HCT116 (cell line): ENCODE data around the gene PNPLA5.

Source experiments
- CEBPB ChIP-seq: IDR thresholded peaks from 2 replicates; pipeline ENCODE4 v1.6.1; 2012; ENCODE audit warnings: low read depth
- EZH2 ChIP-seq: fragments of 200-600 bp; sonication (generic); IDR thresholded peaks from 2 replicates; pipeline ENCODE4 v1.6.1; 2017; ENCODE audit warnings: antibody characterized with exemption, mixed run types
- EZH2phosphoT487 ChIP-seq: fragments of 200-600 bp; IDR thresholded peaks from 2 replicates; pipeline ENCODE4 v1.6.1; 2018; ENCODE audit warnings: antibody characterized with exemption, borderline replicate concordance
- FOSL1 ChIP-seq: IDR thresholded peaks from 2 replicates; pipeline ENCODE4 v1.6.1; 2012; ENCODE audit warnings: low read depth
- POLR2A ChIP-seq: IDR thresholded peaks from 2 replicates; pipeline ENCODE4 v1.7.0; 2011; ENCODE audit warnings: borderline replicate concordance; ENCODE audit not compliant: insufficient read depth, insufficient read length; ENCODE audit errors: extremely low read depth
- POLR2AphosphoS5 ChIP-seq: IDR thresholded peaks from 2 replicates; pipeline ENCODE4 v1.6.1; 2011; ENCODE audit warnings: mild to moderate bottlenecking, low read depth, low read length, moderate library complexity
- RAD21 ChIP-seq: IDR thresholded peaks from 2 replicates; pipeline ENCODE4 v1.6.1; 2012; ENCODE audit warnings: low read depth, mild to moderate bottlenecking
- ZNF274 ChIP-seq: fragments of 200-500 bp; sonication (Bioruptor generic); IDR thresholded peaks from 2 replicates; pipeline ENCODE4 v1.6.1; 2014; ENCODE audit warnings: mild to moderate bottlenecking, low read depth, low read length, inconsistent platforms
- TF ChIP-seq, protein P1 (sequence below), 3 experiments: fragments of 200-600 bp in 1 of 3; sonication (generic) in 1 of 3; IDR thresholded peaks in 2 of 3; conservative IDR thresholded peaks in 1 of 3; 2 replicates each; pipeline ENCODE4 v1.5.1; 2012 to 2017; ENCODE audit warnings: low read depth in 2 of 3, low read length in 2 of 3, antibody characterized with exemption in 1 of 3, borderline replicate concordance in 1 of 3, control low read depth in 1 of 3, mild to moderate bottlenecking in 1 of 3, mixed read lengths in 1 of 3, mixed run types in 1 of 3, moderate library complexity in 1 of 3; ENCODE audit not compliant: insufficient read depth in 1 of 3

DNA sequence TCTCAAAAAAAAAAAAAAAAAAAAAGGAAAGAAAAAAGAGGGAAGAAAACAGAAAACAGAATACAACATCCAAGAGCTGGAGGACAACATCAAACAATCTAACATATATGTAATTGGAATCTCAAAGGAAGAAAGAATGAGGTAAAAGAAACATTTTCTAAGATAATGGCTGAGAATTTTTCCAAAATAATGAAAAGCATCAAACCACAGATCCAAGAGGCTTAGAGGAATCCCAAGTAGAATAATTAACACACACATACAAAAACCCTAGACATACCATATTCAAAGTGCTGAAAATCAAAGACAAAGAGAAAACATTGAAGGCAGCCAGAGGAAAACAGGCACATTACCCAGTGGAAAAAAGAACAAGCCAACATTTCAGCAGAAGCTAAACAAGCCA is 34.4 kb downstream of the PNPLA5 start:
- TF ChIP-seq, protein P1, sequence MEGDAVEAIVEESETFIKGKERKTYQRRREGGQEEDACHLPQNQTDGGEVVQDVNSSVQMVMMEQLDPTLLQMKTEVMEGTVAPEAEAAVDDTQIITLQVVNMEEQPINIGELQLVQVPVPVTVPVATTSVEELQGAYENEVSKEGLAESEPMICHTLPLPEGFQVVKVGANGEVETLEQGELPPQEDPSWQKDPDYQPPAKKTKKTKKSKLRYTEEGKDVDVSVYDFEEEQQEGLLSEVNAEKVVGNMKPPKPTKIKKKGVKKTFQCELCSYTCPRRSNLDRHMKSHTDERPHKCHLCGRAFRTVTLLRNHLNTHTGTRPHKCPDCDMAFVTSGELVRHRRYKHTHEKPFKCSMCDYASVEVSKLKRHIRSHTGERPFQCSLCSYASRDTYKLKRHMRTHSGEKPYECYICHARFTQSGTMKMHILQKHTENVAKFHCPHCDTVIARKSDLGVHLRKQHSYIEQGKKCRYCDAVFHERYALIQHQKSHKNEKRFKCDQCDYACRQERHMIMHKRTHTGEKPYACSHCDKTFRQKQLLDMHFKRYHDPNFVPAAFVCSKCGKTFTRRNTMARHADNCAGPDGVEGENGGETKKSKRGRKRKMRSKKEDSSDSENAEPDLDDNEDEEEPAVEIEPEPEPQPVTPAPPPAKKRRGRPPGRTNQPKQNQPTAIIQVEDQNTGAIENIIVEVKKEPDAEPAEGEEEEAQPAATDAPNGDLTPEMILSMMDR (IDR thresholded peaks at IDR 0.05 in 2 of 3, conservative IDR thresholded peaks at IDR 0.05 in 1 of 3; ENCODE audit: borderline replicate concordance in 1 of 3, insufficient read depth in 1 of 3, low read depth in 2 of 3, low read length in 2 of 3), result no peak
- no peak for TF ChIP-seq ZNF274
- TF ChIP-seq POLR2A, result no peak
- no peak for TF ChIP-seq POLR2AphosphoS5
- no peak for TF ChIP-seq CEBPB
- no peak for TF ChIP-seq EZH2phosphoT487
- TF ChIP-seq RAD21, result no peak
- TF ChIP-seq FOSL1, result no peak
- no peak for TF ChIP-seq EZH2
